ENCODE data around the gene TMEM179.

The TMEM179 gene

GRCh38 chr14:104541905-104542465, 62.6 kb downstream of the TMEM179 start:
- DNase-seq = no peak
